OCI-LY7 (cell line): Measurements from ENCODE around the gene STYK1.

Experiments
- CTCF ChIP-seq: fragments of 200-600 bp; sonication (generic); conservative IDR thresholded peaks from 2 replicates; pipeline ENCODE4 v1.5.1; 2014; ENCODE audit warnings: mild to moderate bottlenecking, antibody characterized with exemption, low read length, moderate library complexity, mixed read lengths
- EZH2phosphoT487 ChIP-seq: fragments of 200-600 bp; sonication (generic); IDR thresholded peaks from 2 replicates; pipeline ENCODE4 v1.6.1; 2018; ENCODE audit warnings: low read depth, borderline replicate concordance, mild to moderate bottlenecking, mixed run types, antibody characterized with exemption, low read length, moderate library complexity, mixed read lengths

GRCh38 chr12:10617863-10618262, 56.0 kb downstream of the STYK1 start:
- TF ChIP-seq CTCF = no peak
- TF ChIP-seq EZH2phosphoT487 = no peak
